OCI-LY7 (cell line): ENCODE results near the gene SLC25A38.
"Not testable (repeated sequence)": the region's sequence is repeated elsewhere in the genome, so short reads cannot be mapped to it uniquely, and the experiment has no call there.

Experiments
- CTCF ChIP-seq: fragments of 200-600 bp; sonication (generic); conservative IDR thresholded peaks from 2 replicates; pipeline ENCODE4 v1.5.1; 2014; ENCODE audit warnings: mild to moderate bottlenecking, antibody characterized with exemption, low read length, moderate library complexity, mixed read lengths
- EZH2phosphoT487 ChIP-seq: fragments of 200-600 bp; sonication (generic); IDR thresholded peaks from 2 replicates; pipeline ENCODE4 v1.6.1; 2018; ENCODE audit warnings: low read depth, borderline replicate concordance, mild to moderate bottlenecking, mixed run types, antibody characterized with exemption, low read length, moderate library complexity, mixed read lengths

GRCh38 chr3:39353168-39353927 is 29.8 kb upstream of the SLC25A38 start:
- not testable (repeated sequence) for TF ChIP-seq CTCF, EZH2phosphoT487
